A673 (cell line): ENCODE measurements around the gene AGRN.

Source experiments
- EZH2 ChIP-seq: fragments of 200-600 bp; sonication (generic); IDR thresholded peaks from 2 replicates; pipeline ENCODE4 v1.6.1; 2017; ENCODE audit warnings: borderline replicate concordance, low read depth, mild to moderate bottlenecking, mixed read lengths, antibody characterized with exemption, low read length; ENCODE audit not compliant: poor library complexity, severe bottlenecking
- TF ChIP-seq, protein P1 (sequence below): fragments of 300-800, 200-600 bp; sonication (generic); conservative IDR thresholded peaks from 2 replicates; pipeline ENCODE4 v1.5.1; 2017; ENCODE audit warnings: low read depth, mild to moderate bottlenecking, antibody characterized with exemption, low read length, moderate library complexity, mixed read lengths

DNA sequence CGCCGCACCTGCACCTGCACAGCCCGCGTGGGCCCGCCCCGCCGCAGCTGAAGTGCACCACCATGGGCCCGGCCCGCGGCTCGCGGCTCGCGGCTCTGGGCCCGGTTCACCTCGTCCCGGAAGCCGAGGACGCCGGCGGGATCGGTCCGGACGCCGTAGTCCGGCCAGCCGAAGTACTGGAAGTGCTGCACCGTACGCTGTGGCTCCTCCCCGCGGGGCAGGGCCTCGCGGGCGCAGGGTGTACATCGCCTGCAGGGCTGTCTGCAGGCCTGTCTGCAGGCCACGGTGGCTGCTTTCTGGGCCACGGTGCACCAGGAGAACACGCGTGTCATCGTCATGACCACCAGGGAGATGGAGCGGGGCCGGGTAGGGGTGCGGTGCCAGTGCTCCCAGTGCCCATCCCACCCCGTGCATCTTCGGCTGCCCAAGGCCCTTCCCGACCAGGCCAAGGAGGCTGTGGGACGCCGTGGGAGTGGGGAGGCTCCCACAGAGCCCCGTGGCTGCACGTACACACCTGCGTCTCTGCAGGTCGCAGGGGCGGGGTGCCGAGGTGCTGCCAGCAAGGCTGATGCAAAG lies 47.5 kb downstream of the AGRN start:
- TF ChIP-seq, protein P1, sequence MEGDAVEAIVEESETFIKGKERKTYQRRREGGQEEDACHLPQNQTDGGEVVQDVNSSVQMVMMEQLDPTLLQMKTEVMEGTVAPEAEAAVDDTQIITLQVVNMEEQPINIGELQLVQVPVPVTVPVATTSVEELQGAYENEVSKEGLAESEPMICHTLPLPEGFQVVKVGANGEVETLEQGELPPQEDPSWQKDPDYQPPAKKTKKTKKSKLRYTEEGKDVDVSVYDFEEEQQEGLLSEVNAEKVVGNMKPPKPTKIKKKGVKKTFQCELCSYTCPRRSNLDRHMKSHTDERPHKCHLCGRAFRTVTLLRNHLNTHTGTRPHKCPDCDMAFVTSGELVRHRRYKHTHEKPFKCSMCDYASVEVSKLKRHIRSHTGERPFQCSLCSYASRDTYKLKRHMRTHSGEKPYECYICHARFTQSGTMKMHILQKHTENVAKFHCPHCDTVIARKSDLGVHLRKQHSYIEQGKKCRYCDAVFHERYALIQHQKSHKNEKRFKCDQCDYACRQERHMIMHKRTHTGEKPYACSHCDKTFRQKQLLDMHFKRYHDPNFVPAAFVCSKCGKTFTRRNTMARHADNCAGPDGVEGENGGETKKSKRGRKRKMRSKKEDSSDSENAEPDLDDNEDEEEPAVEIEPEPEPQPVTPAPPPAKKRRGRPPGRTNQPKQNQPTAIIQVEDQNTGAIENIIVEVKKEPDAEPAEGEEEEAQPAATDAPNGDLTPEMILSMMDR = no peak
- TF ChIP-seq EZH2 = no peak
